Neural cell (in vitro differentiated cells): ENCODE results near the gene EMC8. TPM values are rescaled to one million over a fixed set of nuclear protein-coding genes. Genes with fewer than 3 reads are reported as not detected.

Source experiments
- H2AFZ ChIP-seq: fragments of 200-600, 300-800 bp; sonication (generic), shearing (Covaris generic); 2 replicates; pipeline ENCODE4 v1.6.0; 2014; ENCODE audit warnings: low read depth, mild to moderate bottlenecking, antibody characterized with exemption, low read length, moderate library complexity
- H3F3A ChIP-seq: fragments of 200-600 bp; shearing (Covaris generic); 2 replicates; pipeline ENCODE4 v1.6.1; 2016; ENCODE audit warnings: mild to moderate bottlenecking, moderate library complexity, mixed read lengths, antibody characterized with exemption, low read length; ENCODE audit not compliant: insufficient read depth, poor library complexity, severe bottlenecking
- H3K27ac ChIP-seq: fragments of 200-600, 300-800 bp; sonication (generic), shearing (Covaris generic); 2 replicates; pipeline ENCODE4 v1.5.1; 2014; ENCODE audit warnings: mild to moderate bottlenecking, low read length, moderate library complexity
- H3K27me3 ChIP-seq: fragments of 300-800, 200-600 bp; sonication (generic), shearing (Covaris generic); 2 replicates; pipeline ENCODE4 v1.6.0; 2014; ENCODE audit warnings: mild to moderate bottlenecking, low read depth, low read length, moderate library complexity; ENCODE audit not compliant: insufficient read depth
- H3K36me3 ChIP-seq: fragments of 300-800, 200-600 bp; sonication (generic), shearing (Covaris generic); 2 replicates; pipeline ENCODE4 v1.5.1; 2014; ENCODE audit warnings: mild to moderate bottlenecking, antibody characterized with exemption, low read length, moderate library complexity; ENCODE audit not compliant: insufficient read depth
- H3K4me2 ChIP-seq: fragments of 300-800, 200-600 bp; sonication (generic), shearing (Covaris generic); 2 replicates; pipeline ENCODE4 v1.6.0; 2014; ENCODE audit warnings: mild to moderate bottlenecking, low read length
- H3K4me3 ChIP-seq: fragments of 300-800, 200-600 bp; sonication (generic), shearing (Covaris generic); 2 replicates; pipeline ENCODE4 v1.5.1; 2014; ENCODE audit warnings: mild to moderate bottlenecking, low read length, moderate library complexity
- H3K79me2 ChIP-seq: fragments of 200-600 bp; shearing (Covaris generic); replicated peaks from 2 replicates; pipeline ENCODE4 v1.6.0; 2014; ENCODE audit warnings: mild to moderate bottlenecking, low read length, moderate library complexity; ENCODE audit not compliant: insufficient read depth
- H3K9ac ChIP-seq: fragments of 300-800, 200-600 bp; sonication (generic), shearing (Covaris generic); 2 replicates; pipeline ENCODE4 v1.6.1; 2016; ENCODE audit warnings: mild to moderate bottlenecking, low read length, mixed read lengths
- H3K9me2 ChIP-seq: fragments of 200-600 bp; shearing (Covaris generic); 2 replicates; pipeline ENCODE4 v1.6.1; 2016; ENCODE audit warnings: mild to moderate bottlenecking, low read length, mixed read lengths; ENCODE audit not compliant: insufficient read depth
- H3K9me3 ChIP-seq: fragments of 200-600, 300-800 bp; sonication (generic), shearing (Covaris generic); 2 replicates; pipeline ENCODE4 v1.6.1; 2016; ENCODE audit warnings: mild to moderate bottlenecking, mixed run types, low read length, moderate library complexity, mixed read lengths
- H4K20me1 ChIP-seq: fragments of 200-600 bp; shearing (Covaris generic); 2 replicates; pipeline ENCODE4 v1.6.1; 2016; ENCODE audit warnings: mild to moderate bottlenecking, mixed run types; ENCODE audit not compliant: insufficient read depth
- EP300 ChIP-seq: fragments of 450-650 bp; conservative IDR thresholded peaks from 2 replicates; pipeline ENCODE4 v1.6.1; 2014; ENCODE audit warnings: antibody characterized with exemption, mild to moderate bottlenecking, moderate library complexity; ENCODE audit not compliant: poor library complexity, severe bottlenecking
- EZH2 ChIP-seq: fragments of 200-600, 300-800 bp; shearing (Covaris generic), sonication (generic); IDR thresholded peaks from 2 replicates; pipeline ENCODE4 v1.6.1; 2014; ENCODE audit warnings: antibody characterized with exemption, low read length, borderline replicate concordance, mild to moderate bottlenecking; ENCODE audit not compliant: insufficient read depth, poor library complexity, severe bottlenecking
- MXI1 ChIP-seq: fragments of 450-650 bp; conservative IDR thresholded peaks from 2 replicates; pipeline ENCODE4 v1.6.1; 2014; ENCODE audit warnings: antibody characterized with exemption, mild to moderate bottlenecking; ENCODE audit not compliant: poor library complexity, severe bottlenecking
- POLR2AphosphoS5 ChIP-seq: IDR thresholded peaks from 2 replicates; pipeline ENCODE4 v1.6.1; 2012
- RAD21 ChIP-seq: fragments of 450-650 bp; conservative IDR thresholded peaks from 2 replicates; pipeline ENCODE4 v1.6.1; 2014; ENCODE audit warnings: antibody characterized with exemption, mild to moderate bottlenecking, moderate library complexity
- SMC3 ChIP-seq: fragments of 450-650 bp; conservative IDR thresholded peaks from 2 replicates; pipeline ENCODE4 v1.6.1; 2014; ENCODE audit warnings: antibody characterized with exemption, mild to moderate bottlenecking, moderate library complexity; ENCODE audit not compliant: poor library complexity
- TAF1 ChIP-seq: IDR thresholded peaks from 2 replicates; pipeline ENCODE4 v1.6.1; 2012; ENCODE audit warnings: low read depth
- polyA plus RNA-seq: library from polyadenylated mRNA; depleted of rRNA; stranded (reverse); fragments of >200 nt; gene quantifications from 2 replicates; pipeline ENCODE4 v1.2.3, GENCODE V29; 2014
- TF ChIP-seq, protein P1 (sequence below): fragments of 450-650 bp; IDR thresholded peaks from 2 replicates; pipeline ENCODE4 v1.5.1; 2014; ENCODE audit warnings: antibody characterized with exemption, mild to moderate bottlenecking, moderate library complexity; ENCODE audit not compliant: poor library complexity, severe bottlenecking
- TF ChIP-seq, protein P2 (sequence below): IDR thresholded peaks from 2 replicates; pipeline ENCODE4 v1.6.1; 2012; ENCODE audit warnings: borderline replicate concordance

Gene EMC8
- polyA plus RNA-seq, 1 donor from 2014 or later: 38.9 TPM

- no peaks in the 10 kb centered on the region for H3F3A ChIP-seq
- H3K79me2 ChIP-seq: peaks cover 1% of the 10 kb centered on the region
- no peak overlapping the region for H2AFZ ChIP-seq
- no peaks in the 10 kb centered on the region for H3K27me3 ChIP-seq
- H3K4me3 ChIP-seq: no peak overlapping the region
- no peaks in the 10 kb centered on the region for H4K20me1 ChIP-seq
- peaks cover 8% of the 10 kb centered on the region for H3K36me3 ChIP-seq
- H3K4me2 ChIP-seq: no peak overlapping the region
- H3K9me3 ChIP-seq: no peaks in the 10 kb centered on the region
- no peak overlapping the region for H3K9ac ChIP-seq
- TF ChIP-seq POLR2AphosphoS5 (no peak), TAF1 (no peak), EP300 (no peak), SMC3 (no peak), MXI1 (no peak), RAD21 (no peak), EZH2 (no peak)
- TF ChIP-seq, protein P1, sequence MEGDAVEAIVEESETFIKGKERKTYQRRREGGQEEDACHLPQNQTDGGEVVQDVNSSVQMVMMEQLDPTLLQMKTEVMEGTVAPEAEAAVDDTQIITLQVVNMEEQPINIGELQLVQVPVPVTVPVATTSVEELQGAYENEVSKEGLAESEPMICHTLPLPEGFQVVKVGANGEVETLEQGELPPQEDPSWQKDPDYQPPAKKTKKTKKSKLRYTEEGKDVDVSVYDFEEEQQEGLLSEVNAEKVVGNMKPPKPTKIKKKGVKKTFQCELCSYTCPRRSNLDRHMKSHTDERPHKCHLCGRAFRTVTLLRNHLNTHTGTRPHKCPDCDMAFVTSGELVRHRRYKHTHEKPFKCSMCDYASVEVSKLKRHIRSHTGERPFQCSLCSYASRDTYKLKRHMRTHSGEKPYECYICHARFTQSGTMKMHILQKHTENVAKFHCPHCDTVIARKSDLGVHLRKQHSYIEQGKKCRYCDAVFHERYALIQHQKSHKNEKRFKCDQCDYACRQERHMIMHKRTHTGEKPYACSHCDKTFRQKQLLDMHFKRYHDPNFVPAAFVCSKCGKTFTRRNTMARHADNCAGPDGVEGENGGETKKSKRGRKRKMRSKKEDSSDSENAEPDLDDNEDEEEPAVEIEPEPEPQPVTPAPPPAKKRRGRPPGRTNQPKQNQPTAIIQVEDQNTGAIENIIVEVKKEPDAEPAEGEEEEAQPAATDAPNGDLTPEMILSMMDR: no peak
- TF ChIP-seq, protein P2, sequence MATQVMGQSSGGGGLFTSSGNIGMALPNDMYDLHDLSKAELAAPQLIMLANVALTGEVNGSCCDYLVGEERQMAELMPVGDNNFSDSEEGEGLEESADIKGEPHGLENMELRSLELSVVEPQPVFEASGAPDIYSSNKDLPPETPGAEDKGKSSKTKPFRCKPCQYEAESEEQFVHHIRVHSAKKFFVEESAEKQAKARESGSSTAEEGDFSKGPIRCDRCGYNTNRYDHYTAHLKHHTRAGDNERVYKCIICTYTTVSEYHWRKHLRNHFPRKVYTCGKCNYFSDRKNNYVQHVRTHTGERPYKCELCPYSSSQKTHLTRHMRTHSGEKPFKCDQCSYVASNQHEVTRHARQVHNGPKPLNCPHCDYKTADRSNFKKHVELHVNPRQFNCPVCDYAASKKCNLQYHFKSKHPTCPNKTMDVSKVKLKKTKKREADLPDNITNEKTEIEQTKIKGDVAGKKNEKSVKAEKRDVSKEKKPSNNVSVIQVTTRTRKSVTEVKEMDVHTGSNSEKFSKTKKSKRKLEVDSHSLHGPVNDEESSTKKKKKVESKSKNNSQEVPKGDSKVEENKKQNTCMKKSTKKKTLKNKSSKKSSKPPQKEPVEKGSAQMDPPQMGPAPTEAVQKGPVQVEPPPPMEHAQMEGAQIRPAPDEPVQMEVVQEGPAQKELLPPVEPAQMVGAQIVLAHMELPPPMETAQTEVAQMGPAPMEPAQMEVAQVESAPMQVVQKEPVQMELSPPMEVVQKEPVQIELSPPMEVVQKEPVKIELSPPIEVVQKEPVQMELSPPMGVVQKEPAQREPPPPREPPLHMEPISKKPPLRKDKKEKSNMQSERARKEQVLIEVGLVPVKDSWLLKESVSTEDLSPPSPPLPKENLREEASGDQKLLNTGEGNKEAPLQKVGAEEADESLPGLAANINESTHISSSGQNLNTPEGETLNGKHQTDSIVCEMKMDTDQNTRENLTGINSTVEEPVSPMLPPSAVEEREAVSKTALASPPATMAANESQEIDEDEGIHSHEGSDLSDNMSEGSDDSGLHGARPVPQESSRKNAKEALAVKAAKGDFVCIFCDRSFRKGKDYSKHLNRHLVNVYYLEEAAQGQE: no peak
- H3K9me2 ChIP-seq: no peaks in the 10 kb centered on the region
- H3K27ac ChIP-seq: no peak overlapping the region
These were observed 7.2 kb upstream of the EMC8 start for GRCh38 chr16:85806539-85806938.

DNA sequence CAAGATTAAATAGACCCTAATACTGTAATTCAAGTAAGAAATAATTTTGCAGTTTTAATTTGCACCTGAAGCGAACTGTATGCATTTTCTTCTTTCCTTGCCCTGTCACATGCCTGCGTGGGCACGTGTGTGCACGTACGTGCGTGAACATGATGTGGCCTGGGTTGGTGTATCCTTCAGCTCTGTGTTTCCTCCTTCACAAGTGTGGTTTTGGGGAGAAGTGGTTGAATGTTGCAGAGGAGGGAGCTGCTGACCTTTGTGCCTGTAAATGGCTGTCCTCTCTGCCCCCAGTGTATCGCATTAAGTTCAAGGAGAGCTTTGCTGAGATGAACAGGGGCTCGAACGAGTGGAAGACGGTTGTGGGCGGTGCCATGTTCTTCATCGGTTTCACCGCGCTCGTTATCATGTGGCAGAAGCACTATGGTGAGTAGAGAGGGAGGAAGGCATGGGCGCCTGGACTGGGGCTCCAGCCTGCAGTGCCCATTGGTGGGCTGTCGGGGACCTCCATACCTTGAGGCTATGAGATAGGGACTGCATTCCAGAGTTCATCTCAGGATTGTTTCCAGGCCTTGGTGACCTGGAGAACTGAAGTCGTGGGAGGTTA lies 6.2 kb upstream of the EMC8 start:
- H3K27me3 ChIP-seq: no peaks in the 10 kb centered on the region
- H3K79me2 ChIP-seq: peaks cover 11% of the 10 kb centered on the region
- no peak for TF ChIP-seq EP300
- TF ChIP-seq, protein P1: no peak
- no peak for TF ChIP-seq MXI1
- TF ChIP-seq, protein P2: no peak
- TF ChIP-seq EZH2: no peak
- no peak for TF ChIP-seq POLR2AphosphoS5
- TF ChIP-seq RAD21: no peak
- no peak for TF ChIP-seq SMC3
- no peak for TF ChIP-seq TAF1
- no peak overlapping the region for H3K9ac ChIP-seq
- H3K4me2 ChIP-seq: no peak overlapping the region
- H3K27ac ChIP-seq: no peak overlapping the region
- no peaks in the 10 kb centered on the region for H4K20me1 ChIP-seq
- H3F3A ChIP-seq: no peaks in the 10 kb centered on the region
- no peak overlapping the region for H2AFZ ChIP-seq
- H3K36me3 ChIP-seq: peaks cover 8% of the 10 kb centered on the region
- no peaks in the 10 kb centered on the region for H3K9me2 ChIP-seq
- H3K4me3 ChIP-seq: no peak overlapping the region
- H3K9me3 ChIP-seq: no peaks in the 10 kb centered on the region
